Measurements from ENCODE around the gene DDRGK1. TPM values are rescaled to one million over a fixed set of nuclear protein-coding genes. Genes with fewer than 3 reads are reported as not detected.
A peak's percentile ranks its signal among the peaks of the same experiment; 100 is the strongest.

The DDRGK1 gene
- total RNA-seq, 1 donor from 2014 or later, result 62.7 TPM

- Mint-ChIP-seq H3K4me3 (peak within 1 kb of the TSS; percentile 94), H3K4me1 (peaks cover 27% of the 10 kb centered on the region), H3K27me3 (ENCODE audit: low read depth) (peaks cover 31% of the 10 kb centered on the region), H3K9me3 (no peaks in the 10 kb centered on the region), H3K36me3 (peaks cover 2% of the 10 kb centered on the region), H3K27ac (peak within 1 kb of the TSS; percentile 89)
- TF ChIP-seq CTCF (IDR thresholded peaks at IDR 0.05; ENCODE audit: unreplicated experiment), result no peak
- DNase-seq (ENCODE audit: low spot score in 2 of 2, unreplicated experiment in 2 of 2), result peak in 1 of 2 experiments; percentile 62
These were observed 31.4 kb downstream of the DDRGK1 start, which contains the start of gene LZTS3 for GRCh38 chr20:3172933-3173609. Gene LZTS3, minus strand, starts transcription at chr20:3173549. Its CDS starts 6,386 bp downstream, at chr20:3167163.

GRCh38 chr20:3172126-3172932 lies 32.2 kb downstream of the DDRGK1 start:
- H3K9me3 Mint-ChIP-seq, result no peaks in the 10 kb centered on the region
- DNase-seq (ENCODE audit: low spot score in 2 of 2, unreplicated experiment in 2 of 2), result no peak
- TF ChIP-seq CTCF (IDR thresholded peaks at IDR 0.05; ENCODE audit: unreplicated experiment), result no peak

GRCh38 chr20:3171391-3172125 lies 32.9 kb downstream of the DDRGK1 start:
- Mint-ChIP-seq H3K27ac (no peak overlapping the region), H3K4me1 (peaks cover 27% of the 10 kb centered on the region), H3K9me3 (no peaks in the 10 kb centered on the region), H3K4me3 (peak overlapping the region; percentile 78), H3K27me3 (ENCODE audit: low read depth) (peaks cover 31% of the 10 kb centered on the region), H3K36me3 (peaks cover 2% of the 10 kb centered on the region)
- no peak for DNase-seq (ENCODE audit: low spot score in 2 of 2, unreplicated experiment in 2 of 2)
- TF ChIP-seq CTCF (IDR thresholded peaks at IDR 0.05; ENCODE audit: unreplicated experiment), result no peak

More at GRCh38 chr20:3172126-3172932, 32.2 kb downstream of the DDRGK1 start:
- Mint-ChIP-seq H3K27me3 (ENCODE audit: low read depth) (peaks cover 31% of the 10 kb centered on the region), H3K36me3 (peaks cover 2% of the 10 kb centered on the region), H3K27ac (peak overlapping the region; percentile 67), H3K4me1 (peaks cover 27% of the 10 kb centered on the region), H3K4me3 (peak overlapping the region; percentile 78)

GRCh38 chr20:3168829-3169590 lies 35.5 kb downstream of the DDRGK1 start:
- no peaks in the 10 kb centered on the region for H3K9me3 Mint-ChIP-seq
- no peak for DNase-seq (ENCODE audit: low spot score in 2 of 2, unreplicated experiment in 2 of 2)
- H3K4me1 Mint-ChIP-seq, result peaks cover 13% of the 10 kb centered on the region
- H3K27ac Mint-ChIP-seq, result peak overlapping the region; percentile 50
- H3K4me3 Mint-ChIP-seq, result peak overlapping the region; percentile 62
- peaks cover 31% of the 10 kb centered on the region for H3K27me3 Mint-ChIP-seq (ENCODE audit: low read depth)
- H3K36me3 Mint-ChIP-seq, result peaks cover 2% of the 10 kb centered on the region
- no peak for TF ChIP-seq CTCF (IDR thresholded peaks at IDR 0.05; ENCODE audit: unreplicated experiment)
